ENCODE data around the gene EHBP1L1. TPM values are rescaled to one million over a fixed set of nuclear protein-coding genes. Genes with fewer than 3 reads are reported as not detected.

EHBP1L1 gene
- total and polyA plus RNA-seq, 2 of the 13 experiments (the other 11 are each of a cell fraction or from before 2014, with no cell fraction given) = 8.3 to 10.6 TPM

DNA sequence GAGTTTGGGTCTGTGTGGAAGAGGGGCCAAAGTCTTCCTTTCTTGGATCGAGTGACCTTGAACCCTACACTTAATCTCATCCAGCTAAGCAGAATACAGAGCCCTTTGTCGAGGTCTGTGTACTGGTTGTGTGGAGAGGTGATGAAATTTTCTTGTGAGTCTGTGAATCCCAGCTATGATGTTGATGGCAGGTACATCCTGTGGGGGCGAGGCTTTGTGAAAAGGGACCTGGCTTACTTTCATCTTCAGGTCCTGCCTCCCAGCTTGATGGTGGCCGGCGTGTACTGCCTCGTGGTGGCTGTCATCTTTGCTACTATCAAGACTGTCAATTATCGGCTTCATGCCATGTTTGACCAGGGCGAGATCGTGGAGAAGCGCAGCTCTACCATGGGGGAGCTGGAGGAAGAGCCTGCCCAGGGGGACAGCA lies 40.7 kb downstream of the EHBP1L1 start (continued):
- TF ChIP-seq, protein P1, sequence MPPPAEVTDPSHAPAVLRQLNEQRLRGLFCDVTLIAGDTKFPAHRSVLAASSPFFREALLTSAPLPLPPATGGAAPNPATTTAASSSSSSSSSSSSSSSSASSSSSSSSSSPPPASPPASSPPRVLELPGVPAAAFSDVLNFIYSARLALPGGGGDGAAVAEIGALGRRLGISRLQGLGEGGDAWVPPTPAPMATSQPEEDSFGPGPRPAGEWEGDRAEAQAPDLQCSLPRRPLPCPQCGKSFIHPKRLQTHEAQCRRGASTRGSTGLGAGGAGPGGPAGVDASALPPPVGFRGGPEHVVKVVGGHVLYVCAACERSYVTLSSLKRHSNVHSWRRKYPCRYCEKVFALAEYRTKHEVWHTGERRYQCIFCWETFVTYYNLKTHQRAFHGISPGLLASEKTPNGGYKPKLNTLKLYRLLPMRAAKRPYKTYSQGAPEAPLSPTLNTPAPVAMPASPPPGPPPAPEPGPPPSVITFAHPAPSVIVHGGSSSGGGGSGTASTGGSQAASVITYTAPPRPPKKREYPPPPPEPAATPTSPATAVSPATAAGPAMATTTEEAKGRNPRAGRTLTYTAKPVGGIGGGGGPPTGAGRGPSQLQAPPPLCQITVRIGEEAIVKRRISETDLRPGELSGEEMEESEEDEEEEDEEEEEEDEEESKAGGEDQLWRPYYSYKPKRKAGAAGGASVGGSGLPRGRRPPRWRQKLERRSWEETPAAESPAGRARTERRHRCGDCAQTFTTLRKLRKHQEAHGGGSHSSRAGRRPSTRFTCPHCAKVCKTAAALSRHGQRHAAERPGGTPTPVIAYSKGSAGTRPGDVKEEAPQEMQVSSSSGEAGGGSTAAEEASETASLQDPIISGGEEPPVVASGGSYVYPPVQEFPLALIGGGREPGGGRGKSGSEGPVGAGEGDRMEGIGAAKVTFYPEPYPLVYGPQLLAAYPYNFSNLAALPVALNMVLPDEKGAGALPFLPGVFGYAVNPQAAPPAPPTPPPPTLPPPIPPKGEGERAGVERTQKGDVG (CRISPR knock-in tag; IDR thresholded peaks at IDR 0.05; ENCODE audit: borderline replicate concordance) = no peak
- TF ChIP-seq, protein P2, sequence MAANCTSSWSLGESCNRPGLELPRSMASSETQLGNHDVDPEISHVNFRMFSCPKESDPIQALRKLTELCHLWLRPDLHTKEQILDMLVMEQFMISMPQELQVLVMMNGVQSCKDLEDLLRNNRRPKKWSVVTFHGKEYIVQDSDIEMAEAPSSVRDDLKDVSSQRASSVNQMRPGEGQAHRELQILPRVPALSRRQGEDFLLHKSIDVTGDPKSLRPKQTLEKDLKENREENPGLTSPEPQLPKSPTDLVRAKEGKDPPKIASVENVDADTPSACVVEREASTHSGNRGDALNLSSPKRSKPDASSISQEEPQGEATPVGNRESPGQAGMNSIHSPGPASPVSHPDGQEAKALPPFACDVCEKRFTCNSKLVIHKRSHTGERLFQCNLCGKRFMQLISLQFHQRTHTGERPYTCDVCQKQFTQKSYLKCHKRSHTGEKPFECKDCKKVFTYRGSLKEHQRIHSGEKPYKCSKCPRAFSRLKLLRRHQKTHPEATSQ (CRISPR knock-in tag; IDR thresholded peaks at IDR 0.05; ENCODE audit: borderline replicate concordance) = 0 out of 2 replicates have a peak, but pooled peaks have one; percentile 39
- no peak for TF ChIP-seq SRSF9 (IDR thresholded peaks at IDR 0.05; ENCODE audit: borderline replicate concordance, insufficient read depth, low read depth, low read length, poor library complexity, severe bottlenecking)
- TF ChIP-seq RCOR2 (CRISPR knock-in tag; IDR thresholded peaks at IDR 0.05) = 0 out of 2 replicates have a peak, but pooled peaks have one; percentile 29
- TF ChIP-seq LCORL (IDR thresholded peaks at IDR 0.05) = no peak
- TF ChIP-seq LCORL (CRISPR knock-in tag; IDR thresholded peaks at IDR 0.05) = no peak
- TF ChIP-seq KLF11 (CRISPR knock-in tag; IDR thresholded peaks at IDR 0.05) = no peak
- TF ChIP-seq AGO1 (IDR thresholded peaks at IDR 0.05; ENCODE audit: low read depth, low read length, poor library complexity, severe bottlenecking) = no peak
- TF ChIP-seq FOXJ3 (CRISPR knock-in tag; IDR thresholded peaks at IDR 0.05; ENCODE audit: borderline replicate concordance) = peak; percentile 60; the same call in 1 of the 2 replicates
- TF ChIP-seq ZNF605 (CRISPR knock-in tag; IDR thresholded peaks at IDR 0.05) = no peak
- peak in 1 of 2 experiments; percentile 44; a peak in 1 of 4 replicates for TF ChIP-seq EP300 (IDR thresholded peaks at IDR 0.05; ENCODE audit: low read depth in 2 of 2, low read length in 2 of 2)
- TF ChIP-seq EP300 (CRISPR knock-in tag; IDR thresholded peaks at IDR 0.05; ENCODE audit: borderline replicate concordance) = no peak
- peak; percentile 76; the same call in 1 of the 2 replicates for TF ChIP-seq PITX1 (CRISPR knock-in tag; IDR thresholded peaks at IDR 0.05)
- TF ChIP-seq, protein P3, sequence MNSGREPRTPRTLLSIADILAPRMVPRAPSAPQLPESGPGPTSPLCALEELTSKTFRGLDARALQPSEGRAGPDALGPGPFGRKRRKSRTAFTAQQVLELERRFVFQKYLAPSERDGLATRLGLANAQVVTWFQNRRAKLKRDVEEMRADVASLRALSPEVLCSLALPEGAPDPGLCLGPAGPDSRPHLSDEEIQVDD (CRISPR knock-in tag; IDR thresholded peaks at IDR 0.05; ENCODE audit: borderline replicate concordance) = no peak
- no peak for TF ChIP-seq NKX3-1 (CRISPR knock-in tag; IDR thresholded peaks at IDR 0.05)
- TF ChIP-seq, protein P4, sequence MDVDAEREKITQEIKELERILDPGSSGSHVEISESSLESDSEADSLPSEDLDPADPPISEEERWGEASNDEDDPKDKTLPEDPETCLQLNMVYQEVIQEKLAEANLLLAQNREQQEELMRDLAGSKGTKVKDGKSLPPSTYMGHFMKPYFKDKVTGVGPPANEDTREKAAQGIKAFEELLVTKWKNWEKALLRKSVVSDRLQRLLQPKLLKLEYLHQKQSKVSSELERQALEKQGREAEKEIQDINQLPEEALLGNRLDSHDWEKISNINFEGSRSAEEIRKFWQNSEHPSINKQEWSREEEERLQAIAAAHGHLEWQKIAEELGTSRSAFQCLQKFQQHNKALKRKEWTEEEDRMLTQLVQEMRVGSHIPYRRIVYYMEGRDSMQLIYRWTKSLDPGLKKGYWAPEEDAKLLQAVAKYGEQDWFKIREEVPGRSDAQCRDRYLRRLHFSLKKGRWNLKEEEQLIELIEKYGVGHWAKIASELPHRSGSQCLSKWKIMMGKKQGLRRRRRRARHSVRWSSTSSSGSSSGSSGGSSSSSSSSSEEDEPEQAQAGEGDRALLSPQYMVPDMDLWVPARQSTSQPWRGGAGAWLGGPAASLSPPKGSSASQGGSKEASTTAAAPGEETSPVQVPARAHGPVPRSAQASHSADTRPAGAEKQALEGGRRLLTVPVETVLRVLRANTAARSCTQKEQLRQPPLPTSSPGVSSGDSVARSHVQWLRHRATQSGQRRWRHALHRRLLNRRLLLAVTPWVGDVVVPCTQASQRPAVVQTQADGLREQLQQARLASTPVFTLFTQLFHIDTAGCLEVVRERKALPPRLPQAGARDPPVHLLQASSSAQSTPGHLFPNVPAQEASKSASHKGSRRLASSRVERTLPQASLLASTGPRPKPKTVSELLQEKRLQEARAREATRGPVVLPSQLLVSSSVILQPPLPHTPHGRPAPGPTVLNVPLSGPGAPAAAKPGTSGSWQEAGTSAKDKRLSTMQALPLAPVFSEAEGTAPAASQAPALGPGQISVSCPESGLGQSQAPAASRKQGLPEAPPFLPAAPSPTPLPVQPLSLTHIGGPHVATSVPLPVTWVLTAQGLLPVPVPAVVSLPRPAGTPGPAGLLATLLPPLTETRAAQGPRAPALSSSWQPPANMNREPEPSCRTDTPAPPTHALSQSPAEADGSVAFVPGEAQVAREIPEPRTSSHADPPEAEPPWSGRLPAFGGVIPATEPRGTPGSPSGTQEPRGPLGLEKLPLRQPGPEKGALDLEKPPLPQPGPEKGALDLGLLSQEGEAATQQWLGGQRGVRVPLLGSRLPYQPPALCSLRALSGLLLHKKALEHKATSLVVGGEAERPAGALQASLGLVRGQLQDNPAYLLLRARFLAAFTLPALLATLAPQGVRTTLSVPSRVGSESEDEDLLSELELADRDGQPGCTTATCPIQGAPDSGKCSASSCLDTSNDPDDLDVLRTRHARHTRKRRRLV (CRISPR knock-in tag; IDR thresholded peaks at IDR 0.05) = no peak
- TF ChIP-seq ZFP36 (IDR thresholded peaks at IDR 0.05; ENCODE audit: borderline replicate concordance, low read depth, low read length, partially characterized antibody) = no peak
- no peak for TF ChIP-seq ZNF33A (CRISPR knock-in tag; IDR thresholded peaks at IDR 0.05; ENCODE audit: borderline replicate concordance)
- TF ChIP-seq RAD21 (CRISPR knock-in tag; IDR thresholded peaks at IDR 0.05) = no peak
- TF ChIP-seq ZNF780A (CRISPR knock-in tag; IDR thresholded peaks at IDR 0.05) = no peak

All from HepG2 (cell line).